Testis (tissue), 2 donors: ENCODE results near the gene CHRM4.

ENCODE experiments used
- CTCF ChIP-seq, 3 experiments: fragments of 450-650 bp in 2 of 3; fragments of 200-600 bp in 1 of 3; sonication (generic) in 1 of 3; IDR thresholded peaks; one replicate each; pipeline ENCODE4 v1.5.1; 2016 to 2019; ENCODE audit warnings: antibody characterized with exemption in 3 of 3, mild to moderate bottlenecking in 2 of 3, moderate library complexity in 1 of 3
- POLR2A ChIP-seq: fragments of 450-650 bp; IDR thresholded peaks from one replicate; pipeline ENCODE4 v1.6.1; 2017; ENCODE audit warnings: antibody characterized with exemption, mild to moderate bottlenecking, moderate library complexity

- TF ChIP-seq CTCF (IDR thresholded peaks at IDR 0.05) (no peak), POLR2A (no peak)
Observed at GRCh38 chr11:46387919-46388618, 3.5 kb downstream of the CHRM4 start.
